Loucy (cell line): ENCODE data around the gene GJB4.

ENCODE experiments used
- H2AFZ ChIP-seq: fragments of 200-600 bp; sonication (generic); 2 replicates; pipeline ENCODE4 v1.6.0; 2016; ENCODE audit warnings: antibody characterized with exemption, mild to moderate bottlenecking, low read length, moderate library complexity
- H3F3A ChIP-seq: fragments of 200-600 bp; 2 replicates; pipeline ENCODE4 v1.6.0; 2016; ENCODE audit warnings: antibody characterized with exemption, low read depth, mild to moderate bottlenecking
- H3K27me3 ChIP-seq: fragments of 200-600 bp; sonication (generic); 2 replicates; pipeline ENCODE4 v1.6.1; 2014; ENCODE audit warnings: low read length, mild to moderate bottlenecking; ENCODE audit not compliant: insufficient read depth, poor library complexity, severe bottlenecking
- H3K36me3 ChIP-seq: fragments of 200-600 bp; sonication (generic); 2 replicates; pipeline ENCODE4 v1.6.1; 2016; ENCODE audit warnings: low read length; ENCODE audit not compliant: insufficient read depth
- H3K4me1 ChIP-seq: fragments of 200-600 bp; sonication (generic); 2 replicates; pipeline ENCODE4 v1.5.1; 2014; ENCODE audit warnings: low read length, mild to moderate bottlenecking; ENCODE audit not compliant: insufficient read depth, poor library complexity, severe bottlenecking
- H3K4me2 ChIP-seq: fragments of 200-600 bp; sonication (generic); 2 replicates; pipeline ENCODE4 v1.6.0; 2014; ENCODE audit warnings: antibody characterized with exemption, low read length, low read depth, mild to moderate bottlenecking; ENCODE audit not compliant: poor library complexity, severe bottlenecking
- H3K4me3 ChIP-seq: fragments of 200-600 bp; sonication (generic); 2 replicates; pipeline ENCODE4 v1.5.1; 2014; ENCODE audit warnings: low read length, mild to moderate bottlenecking, mixed read lengths; ENCODE audit not compliant: poor library complexity, severe bottlenecking
- H3K79me2 ChIP-seq: fragments of 200-600 bp; sonication (generic); 2 replicates; pipeline ENCODE4 v1.6.1; 2014; ENCODE audit warnings: low read length; ENCODE audit not compliant: insufficient read depth
- H3K9ac ChIP-seq: fragments of 200-600 bp; sonication (generic); 2 replicates; pipeline ENCODE4 v1.6.0; 2014; ENCODE audit warnings: mild to moderate bottlenecking, low read depth, low read length, moderate library complexity; ENCODE audit not compliant: poor library complexity, severe bottlenecking
- H3K9me2 ChIP-seq: fragments of 200-600 bp; sonication (generic); replicated peaks from 2 replicates; pipeline ENCODE4 v1.6.1; 2016; ENCODE audit warnings: low read depth, low read length, mixed read lengths
- H3K9me3 ChIP-seq: fragments of 200-600 bp; sonication (generic); 2 replicates; pipeline ENCODE4 v1.6.1; 2014; ENCODE audit warnings: mild to moderate bottlenecking, antibody characterized with exemption, low read length, low read depth; ENCODE audit not compliant: insufficient read depth
- H4K20me1 ChIP-seq: fragments of 200-600 bp; sonication (generic); 2 replicates; pipeline ENCODE4 v1.6.0; 2014; ENCODE audit warnings: antibody characterized with exemption, low read length, mild to moderate bottlenecking; ENCODE audit not compliant: insufficient read depth, poor library complexity, severe bottlenecking
- CTCF ChIP-seq: fragments of 200-600 bp; sonication (generic); conservative IDR thresholded peaks from 2 replicates; pipeline ENCODE4 v1.5.1; 2014; ENCODE audit warnings: mild to moderate bottlenecking, antibody characterized with exemption, low read length
- EZH2phosphoT487 ChIP-seq: fragments of 200-600 bp; IDR thresholded peaks from 2 replicates; pipeline ENCODE4 v1.6.1; 2018; ENCODE audit warnings: antibody characterized with exemption, mild to moderate bottlenecking, moderate library complexity, borderline replicate concordance

Gene GJB4

GRCh38 chr1:34779962-34780361 is 20.4 kb downstream of the GJB4 start:
- H3F3A ChIP-seq, result no peaks in the 10 kb centered on the region
- no peak for TF ChIP-seq EZH2phosphoT487
- no peak for TF ChIP-seq CTCF
- H3K79me2 ChIP-seq, result no peaks in the 10 kb centered on the region
- no peaks in the 10 kb centered on the region for H3K4me1 ChIP-seq
- H3K4me3 ChIP-seq, result no peak overlapping the region
- no peaks in the 10 kb centered on the region for H3K9me3 ChIP-seq
- no peaks in the 10 kb centered on the region for H3K27me3 ChIP-seq
- H3K9ac ChIP-seq, result no peak overlapping the region
- no peaks in the 10 kb centered on the region for H3K9me2 ChIP-seq
- no peak overlapping the region for H3K4me2 ChIP-seq
- H2AFZ ChIP-seq, result no peak overlapping the region
- H4K20me1 ChIP-seq, result no peaks in the 10 kb centered on the region
- no peaks in the 10 kb centered on the region for H3K36me3 ChIP-seq

- no peak overlapping the region for H3K9ac ChIP-seq
- H4K20me1 ChIP-seq, result no peaks in the 10 kb centered on the region
- no peaks in the 10 kb centered on the region for H3F3A ChIP-seq
- no peak overlapping the region for H2AFZ ChIP-seq
- no peaks in the 10 kb centered on the region for H3K4me1 ChIP-seq
- H3K4me3 ChIP-seq, result no peak overlapping the region
- H3K4me2 ChIP-seq, result no peak overlapping the region
- H3K9me3 ChIP-seq, result no peaks in the 10 kb centered on the region
- H3K27me3 ChIP-seq, result no peaks in the 10 kb centered on the region
- no peaks in the 10 kb centered on the region for H3K79me2 ChIP-seq
- TF ChIP-seq CTCF, result no peak
- no peak for TF ChIP-seq EZH2phosphoT487
- no peaks in the 10 kb centered on the region for H3K36me3 ChIP-seq
- H3K9me2 ChIP-seq, result no peaks in the 10 kb centered on the region
Measured at GRCh38 chr1:34780528-34780927, 21.0 kb downstream of the GJB4 start.

GRCh38 chr1:34781071-34781843 is 21.7 kb downstream of the GJB4 start, which contains the start of gene GJB3:
TSS of gene GJB3 (plus strand) at chr1:34781214. CDS start at chr1:34784763, 3,549 bp downstream.
- Histone ChIP-seq H3K9me2 (no peaks in the 10 kb centered on the region), H3K9me3 (no peaks in the 10 kb centered on the region), H3K79me2 (no peaks in the 10 kb centered on the region), H4K20me1 (no peaks in the 10 kb centered on the region), H3K27me3 (no peaks in the 10 kb centered on the region), H3K36me3 (no peaks in the 10 kb centered on the region), H3K4me1 (no peaks in the 10 kb centered on the region), H2AFZ (no peak within 1 kb of the TSS), H3K4me3 (no peak within 1 kb of the TSS), H3K4me2 (no peak within 1 kb of the TSS), H3K9ac (no peak within 1 kb of the TSS), H3F3A (no peaks in the 10 kb centered on the region)
- TF ChIP-seq EZH2phosphoT487 (no peak), CTCF (no peak)
